ENCODE results near the gene MACROD2. TPM values are rescaled to one million over a fixed set of nuclear protein-coding genes. Genes with fewer than 3 reads are reported as not detected.

Gene MACROD2
- polyA plus RNA-seq, 1 donor (not counting 4 experiments of a cell fraction or from before 2014, with no cell fraction given), result 0.71 TPM

- Histone ChIP-seq H3K79me2 (ENCODE audit: control insufficient read depth, insufficient read depth, low read length) (no peaks in the 10 kb centered on the region), H3K4me1 (ENCODE audit: control insufficient read depth, extremely low read depth, insufficient read depth, low read length) (no peaks in the 10 kb centered on the region), H3K4me3 (ENCODE audit: control insufficient read depth in 2 of 3, extremely low read depth in 1 of 3, insufficient read depth in 2 of 3, low read depth in 1 of 3, low read length in 3 of 3) (no peak overlapping the region), H3K9me1 (ENCODE audit: control insufficient read depth, extremely low read depth, insufficient read depth, low read length) (no peaks in the 10 kb centered on the region), H3K36me3 (ENCODE audit: control insufficient read depth in 2 of 2, extremely low read depth in 1 of 2, insufficient read depth in 2 of 2, low read length in 2 of 2) (no peaks in the 10 kb centered on the region), H3K9me3 (ENCODE audit: control insufficient read depth, low read depth, low read length) (no peaks in the 10 kb centered on the region), H2AFZ (ENCODE audit: control insufficient read depth, low read length) (no peak overlapping the region), H4K20me1 (ENCODE audit: control insufficient read depth, extremely low read depth, insufficient read depth, low read length) (no peaks in the 10 kb centered on the region), H3K27me3 (ENCODE audit: control insufficient read depth, extremely low read depth, insufficient read depth, low read length) (no peaks in the 10 kb centered on the region), H3K27ac (ENCODE audit: control insufficient read depth, insufficient read depth, low read length) (no peak overlapping the region), H3K4me2 (ENCODE audit: control insufficient read depth, extremely low read depth, insufficient read depth, low read depth, low read length) (no peak overlapping the region), H3K9ac (ENCODE audit: control insufficient read depth, extremely low read depth, insufficient read depth, low read length) (no peak overlapping the region)
- dilution Hi-C loops (cut with MboI; ENCODE audit: extremely low pct_ligation_motif_present, low sequenced_read_pairs), result no loop called here
- DNase-seq (ENCODE audit: low read depth, low spot score) (no peak), FAIRE-seq (no peak)
- TF ChIP-seq CTCF (optimal IDR thresholded peaks at IDR 0.05 in 1 of 3, IDR thresholded peaks at IDR 0.05 in 1 of 3, conservative IDR thresholded peaks at IDR 0.05 in 1 of 3; ENCODE audit: extremely low read depth in 1 of 3, insufficient read depth in 2 of 3, low read length in 3 of 3) (no peak), EZH2 (IDR thresholded peaks at IDR 0.05; ENCODE audit: low read length) (no peak)
Observed at GRCh38 chr20:15485519-15485918, 1490.2 kb downstream of the MACROD2 start.

GRCh38 chr20:15487030-15487429 lies 1491.7 kb downstream of the MACROD2 start:
- no peak overlapping the region for H2AFZ ChIP-seq (ENCODE audit: control insufficient read depth, low read length)
- no peaks in the 10 kb centered on the region for H3K79me2 ChIP-seq (ENCODE audit: control insufficient read depth, insufficient read depth, low read length)
- no peaks in the 10 kb centered on the region for H3K36me3 ChIP-seq (ENCODE audit: control insufficient read depth in 2 of 2, extremely low read depth in 1 of 2, insufficient read depth in 2 of 2, low read length in 2 of 2)
- H3K4me3 ChIP-seq (ENCODE audit: control insufficient read depth in 2 of 3, extremely low read depth in 1 of 3, insufficient read depth in 2 of 3, low read depth in 1 of 3, low read length in 3 of 3), result no peak overlapping the region
- FAIRE-seq, result no peak
- H3K4me1 ChIP-seq (ENCODE audit: control insufficient read depth, extremely low read depth, insufficient read depth, low read length), result no peaks in the 10 kb centered on the region
- no peak overlapping the region for H3K27ac ChIP-seq (ENCODE audit: control insufficient read depth, insufficient read depth, low read length)
- no peaks in the 10 kb centered on the region for H4K20me1 ChIP-seq (ENCODE audit: control insufficient read depth, extremely low read depth, insufficient read depth, low read length)
- H3K9me1 ChIP-seq (ENCODE audit: control insufficient read depth, extremely low read depth, insufficient read depth, low read length), result no peaks in the 10 kb centered on the region
- H3K9ac ChIP-seq (ENCODE audit: control insufficient read depth, extremely low read depth, insufficient read depth, low read length), result no peak overlapping the region
- H3K4me2 ChIP-seq (ENCODE audit: control insufficient read depth, extremely low read depth, insufficient read depth, low read depth, low read length), result no peak overlapping the region
- no peak for DNase-seq (ENCODE audit: low read depth, low spot score)
- no peaks in the 10 kb centered on the region for H3K9me3 ChIP-seq (ENCODE audit: control insufficient read depth, low read depth, low read length)
- dilution Hi-C loops (cut with MboI; ENCODE audit: extremely low pct_ligation_motif_present, low sequenced_read_pairs), result no loop called here
- H3K27me3 ChIP-seq (ENCODE audit: control insufficient read depth, extremely low read depth, insufficient read depth, low read length), result no peaks in the 10 kb centered on the region
- no peak for TF ChIP-seq EZH2 (IDR thresholded peaks at IDR 0.05; ENCODE audit: low read length)
- no peak for TF ChIP-seq CTCF (optimal IDR thresholded peaks at IDR 0.05 in 1 of 3, IDR thresholded peaks at IDR 0.05 in 1 of 3, conservative IDR thresholded peaks at IDR 0.05 in 1 of 3; ENCODE audit: extremely low read depth in 1 of 3, insufficient read depth in 2 of 3, low read length in 3 of 3)
